ENCODE results near the gene MAP1B.

GRCh38 chr5:72151169-72151568 is 43.9 kb downstream of the MAP1B start:
- TF ChIP-seq, protein P1, sequence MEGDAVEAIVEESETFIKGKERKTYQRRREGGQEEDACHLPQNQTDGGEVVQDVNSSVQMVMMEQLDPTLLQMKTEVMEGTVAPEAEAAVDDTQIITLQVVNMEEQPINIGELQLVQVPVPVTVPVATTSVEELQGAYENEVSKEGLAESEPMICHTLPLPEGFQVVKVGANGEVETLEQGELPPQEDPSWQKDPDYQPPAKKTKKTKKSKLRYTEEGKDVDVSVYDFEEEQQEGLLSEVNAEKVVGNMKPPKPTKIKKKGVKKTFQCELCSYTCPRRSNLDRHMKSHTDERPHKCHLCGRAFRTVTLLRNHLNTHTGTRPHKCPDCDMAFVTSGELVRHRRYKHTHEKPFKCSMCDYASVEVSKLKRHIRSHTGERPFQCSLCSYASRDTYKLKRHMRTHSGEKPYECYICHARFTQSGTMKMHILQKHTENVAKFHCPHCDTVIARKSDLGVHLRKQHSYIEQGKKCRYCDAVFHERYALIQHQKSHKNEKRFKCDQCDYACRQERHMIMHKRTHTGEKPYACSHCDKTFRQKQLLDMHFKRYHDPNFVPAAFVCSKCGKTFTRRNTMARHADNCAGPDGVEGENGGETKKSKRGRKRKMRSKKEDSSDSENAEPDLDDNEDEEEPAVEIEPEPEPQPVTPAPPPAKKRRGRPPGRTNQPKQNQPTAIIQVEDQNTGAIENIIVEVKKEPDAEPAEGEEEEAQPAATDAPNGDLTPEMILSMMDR (IDR thresholded peaks at IDR 0.05; ENCODE audit: low read length): no peak
- TF ChIP-seq EZH2 (optimal IDR thresholded peaks at IDR 0.05; ENCODE audit: low read depth, low read length) (no peak), EZH2phosphoT487 (IDR thresholded peaks at IDR 0.05; ENCODE audit: low read length) (no peak)

Measured in MM.1S (cell line).